Activated naive CD4-positive, alpha-beta T cell treated with anti-CD3 and anti-CD28 coated beads, Interleukin-2, amount 50 U/mL, for 72 hours (primary cell): ENCODE results near the gene ZDHHC13. TPM values are rescaled to one million over a fixed set of nuclear protein-coding genes. Genes with fewer than 3 reads are reported as not detected.

Experiments
- ATAC-seq, 2 donors: fragments of 150-1000 bp; cut with Tn5 transposase; 2 replicates each; pipeline ENCODE4 v1.10.0; 2021; ENCODE audit warnings: mild to moderate bottlenecking in 2 of 2, moderate library complexity in 2 of 2
- DNase-seq, 2 donors: peaks; one replicate each; pipeline ENCODE4 v3.0.0; 2021 to 2022; ENCODE audit warnings: low spot score in 2 of 2
- H3K27ac Mint-ChIP-seq, 2 donors: one replicate each; pipeline ENCODE4 v1.8.0; 2022; ENCODE audit warnings: mild to moderate bottlenecking in 2 of 2, mixed read lengths in 2 of 2
- H3K36me3 Mint-ChIP-seq, 2 donors: one replicate each; pipeline ENCODE4 v1.8.0; 2022; ENCODE audit warnings: mixed read lengths in 2 of 2
- H3K9me3 Mint-ChIP-seq, 2 donors: one replicate each; pipeline ENCODE4 v1.8.0; 2022; ENCODE audit warnings: mixed read lengths in 2 of 2
- total RNA-seq, 2 donors: library from RNA; stranded (reverse); gene quantifications; one replicate each; pipeline ENCODE4 v1.2.3, GENCODE V29; 2022

ZDHHC13 gene
- total RNA-seq, 2 donors from 2014 or later = 24.0 to 28.3 TPM

GRCh38 chr11:19185036-19185435 lies 68.1 kb downstream of the ZDHHC13 start:
- H3K36me3 Mint-ChIP-seq = no peaks in the 10 kb centered on the region
- H3K9me3 Mint-ChIP-seq = no peaks in the 10 kb centered on the region
- DNase-seq (no peak), ATAC-seq (no peak)
- no peak overlapping the region for H3K27ac Mint-ChIP-seq

GRCh38 chr11:19185516-19186052 lies 68.6 kb downstream of the ZDHHC13 start:
- H3K36me3 Mint-ChIP-seq = no peaks in the 10 kb centered on the region
- ATAC-seq = no peak
- no peak overlapping the region for H3K27ac Mint-ChIP-seq
- DNase-seq = no peak
- no peaks in the 10 kb centered on the region for H3K9me3 Mint-ChIP-seq

GRCh38 chr11:19187114-19187832 lies 70.3 kb downstream of the ZDHHC13 start:
- Mint-ChIP-seq H3K36me3 (no peaks in the 10 kb centered on the region), H3K9me3 (no peaks in the 10 kb centered on the region)

GRCh38 chr11:19187833-19188258 lies 70.9 kb downstream of the ZDHHC13 start:
- Mint-ChIP-seq H3K27ac (no peak overlapping the region), H3K36me3 (no peaks in the 10 kb centered on the region), H3K9me3 (no peaks in the 10 kb centered on the region)
- ATAC-seq (no peak), DNase-seq (no peak)

More at GRCh38 chr11:19187114-19187832, 70.3 kb downstream of the ZDHHC13 start:
- no peak overlapping the region for H3K27ac Mint-ChIP-seq
- DNase-seq (no peak), ATAC-seq (no peak)

- Mint-ChIP-seq H3K9me3 (no peaks in the 10 kb centered on the region), H3K27ac (no peak overlapping the region), H3K36me3 (no peaks in the 10 kb centered on the region)
- ATAC-seq = no peak
- no peak for DNase-seq
Observed at GRCh38 chr11:19191530-19192169, 74.7 kb downstream of the ZDHHC13 start.

GRCh38 chr11:19193916-19194315 lies 76.9 kb downstream of the ZDHHC13 start:
- H3K27ac Mint-ChIP-seq = no peak overlapping the region
- H3K9me3 Mint-ChIP-seq = no peaks in the 10 kb centered on the region
- no peaks in the 10 kb centered on the region for H3K36me3 Mint-ChIP-seq
- DNase-seq (no peak), ATAC-seq (no peak)

- Mint-ChIP-seq H3K27ac (no peak overlapping the region), H3K36me3 (no peaks in the 10 kb centered on the region), H3K9me3 (no peaks in the 10 kb centered on the region)
- ATAC-seq = no peak
- DNase-seq = no peak
Observed at GRCh38 chr11:19194620-19195308, 77.8 kb downstream of the ZDHHC13 start.

- Mint-ChIP-seq H3K9me3 (no peaks in the 10 kb centered on the region), H3K36me3 (no peaks in the 10 kb centered on the region), H3K27ac (no peak overlapping the region)
- ATAC-seq (no peak), DNase-seq (no peak)
Observed at GRCh38 chr11:19196432-19196831, 79.5 kb downstream of the ZDHHC13 start.

GRCh38 chr11:19199048-19199447 lies 82.1 kb downstream of the ZDHHC13 start:
- Mint-ChIP-seq H3K36me3 (no peaks in the 10 kb centered on the region), H3K9me3 (no peaks in the 10 kb centered on the region), H3K27ac (no peak overlapping the region)
- DNase-seq (no peak), ATAC-seq (no peak)

- DNase-seq = no peak
- no peak overlapping the region for H3K27ac Mint-ChIP-seq
- H3K36me3 Mint-ChIP-seq = no peaks in the 10 kb centered on the region
- no peak for ATAC-seq
- H3K9me3 Mint-ChIP-seq = no peaks in the 10 kb centered on the region
Observed at GRCh38 chr11:19199771-19200170, 82.8 kb downstream of the ZDHHC13 start.

GRCh38 chr11:19200410-19201201 lies 83.6 kb downstream of the ZDHHC13 start:
- no peaks in the 10 kb centered on the region for H3K36me3 Mint-ChIP-seq
- H3K9me3 Mint-ChIP-seq = no peaks in the 10 kb centered on the region

GRCh38 chr11:19201737-19202605 lies 85.0 kb downstream of the ZDHHC13 start, which contains the start of gene CSRP3:
CSRP3 (minus strand) TSS chr11:19201983; CDS start chr11:19192448, 9,535 bp downstream.
- ATAC-seq (no peak), DNase-seq (no peak)
- no peaks in the 10 kb centered on the region for H3K36me3 Mint-ChIP-seq
- no peak within 1 kb of the TSS for H3K27ac Mint-ChIP-seq
- no peaks in the 10 kb centered on the region for H3K9me3 Mint-ChIP-seq

More at GRCh38 chr11:19200410-19201201, 83.6 kb downstream of the ZDHHC13 start:
- H3K27ac Mint-ChIP-seq = no peak overlapping the region
- ATAC-seq = no peak
- no peak for DNase-seq

- Mint-ChIP-seq H3K36me3 (no peaks in the 10 kb centered on the region), H3K9me3 (no peaks in the 10 kb centered on the region), H3K27ac (no peak overlapping the region)
- no peak for DNase-seq
- no peak for ATAC-seq
Observed at GRCh38 chr11:19204836-19205235, 87.9 kb downstream of the ZDHHC13 start.

- no peaks in the 10 kb centered on the region for H3K36me3 Mint-ChIP-seq
- H3K27ac Mint-ChIP-seq = no peak overlapping the region
- DNase-seq (no peak), ATAC-seq (no peak)
- H3K9me3 Mint-ChIP-seq = no peaks in the 10 kb centered on the region
Observed at GRCh38 chr11:19208181-19208580, 91.2 kb downstream of the ZDHHC13 start.

GRCh38 chr11:19208959-19209546 lies 92.1 kb downstream of the ZDHHC13 start:
- ATAC-seq (no peak), DNase-seq (no peak)
- Mint-ChIP-seq H3K36me3 (no peaks in the 10 kb centered on the region), H3K27ac (no peak overlapping the region), H3K9me3 (no peaks in the 10 kb centered on the region)
